Measurements from ENCODE around the gene DLL1.

The DLL1 gene

DNA sequence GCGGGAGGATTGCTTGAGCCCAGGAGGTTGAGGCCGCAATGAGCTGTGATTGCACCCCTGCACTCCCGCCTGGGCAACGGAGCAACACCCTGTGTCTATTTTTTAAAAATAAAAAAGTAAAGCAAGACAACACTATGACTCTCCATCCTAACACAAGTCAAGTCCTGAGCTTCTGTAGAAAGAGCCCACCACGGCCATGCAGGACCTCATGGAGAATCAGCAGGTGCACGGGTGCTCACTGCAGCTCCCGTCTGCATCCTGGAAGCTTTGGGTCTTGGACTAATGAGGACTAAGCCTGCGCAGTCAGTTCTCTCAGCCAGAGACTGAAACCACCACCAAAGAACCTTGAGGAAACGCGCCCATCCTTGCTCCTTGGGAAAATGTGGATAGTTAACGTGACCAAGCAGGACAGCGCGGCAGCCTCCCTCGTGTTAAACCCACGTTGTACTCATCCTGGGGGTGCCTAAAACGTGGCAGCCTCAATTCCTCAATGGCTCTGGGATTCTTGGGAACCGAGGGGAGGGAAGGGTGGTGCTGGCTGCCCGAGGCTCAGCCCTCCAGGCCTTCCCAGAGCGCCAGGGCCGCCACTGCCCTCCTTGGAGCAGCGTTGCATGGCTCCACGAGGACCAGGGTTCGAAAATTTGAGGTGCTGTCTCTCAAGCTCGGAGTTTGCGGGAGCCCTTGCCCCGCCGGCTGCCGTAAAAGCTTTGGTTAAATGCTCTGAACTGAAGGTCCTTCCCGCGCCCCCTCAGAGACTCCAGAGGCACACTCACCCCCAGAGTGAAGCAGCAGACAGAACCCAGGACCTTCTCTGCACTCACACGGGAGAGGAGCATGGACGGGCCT is 29.0 kb downstream of the DLL1 start:
- Histone ChIP-seq H3K9me3 (ENCODE audit: control insufficient read depth, insufficient read depth, low read length) (no peaks in the 10 kb centered on the region), H3K9ac (ENCODE audit: low read depth, low read length) (no peak overlapping the region), H3K36me3 (ENCODE audit: insufficient read depth, low read length) (no peaks in the 10 kb centered on the region), H3K4me1 (ENCODE audit: insufficient read depth, low read length) (no peaks in the 10 kb centered on the region)

DNA sequence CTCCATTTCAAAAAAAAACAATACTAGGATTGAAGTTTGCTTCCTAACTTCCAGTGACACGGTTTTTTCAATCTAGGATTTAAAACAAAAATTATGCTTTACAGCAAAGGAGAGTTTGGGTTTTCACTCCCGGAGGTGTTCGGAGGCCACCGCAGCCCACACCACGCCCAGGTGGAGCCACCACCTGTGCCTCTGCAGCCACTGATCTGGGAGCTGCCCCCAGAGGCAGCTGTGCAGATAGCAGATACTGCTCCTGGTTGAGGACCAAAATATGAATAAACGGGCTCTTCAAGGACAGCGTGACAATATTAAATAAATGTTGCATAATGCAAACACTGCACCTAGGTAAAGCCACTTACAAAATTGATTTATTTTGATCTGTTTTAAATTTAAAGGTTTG is 30.2 kb downstream of the DLL1 start:
- Histone ChIP-seq H3K4me1 (ENCODE audit: insufficient read depth, low read length) (no peaks in the 10 kb centered on the region), H3K9me3 (ENCODE audit: control insufficient read depth, insufficient read depth, low read length) (no peaks in the 10 kb centered on the region), H3K36me3 (ENCODE audit: insufficient read depth, low read length) (no peaks in the 10 kb centered on the region), H3K9ac (ENCODE audit: low read depth, low read length) (no peak overlapping the region)

DNA sequence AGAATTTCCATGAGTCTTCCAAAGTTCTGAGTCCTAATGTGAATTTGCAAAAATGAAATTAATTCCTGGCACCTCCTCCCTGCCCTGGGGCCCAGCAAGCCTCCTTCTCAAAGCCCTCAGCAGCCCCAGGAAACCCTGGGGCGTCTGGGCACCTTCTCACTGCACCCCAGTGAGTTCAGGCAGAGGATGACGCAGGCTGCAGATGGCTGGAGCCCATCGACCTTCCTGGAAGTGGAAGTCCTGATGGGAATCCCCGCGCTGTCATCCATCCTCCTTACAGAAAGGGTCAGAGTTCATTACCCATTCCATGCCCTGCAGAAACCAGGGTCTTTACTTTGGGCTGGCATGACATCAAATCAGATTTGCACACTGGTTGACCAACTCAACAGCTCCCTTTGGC is 31.6 kb downstream of the DLL1 start:
- no peaks in the 10 kb centered on the region for H3K4me1 ChIP-seq (ENCODE audit: insufficient read depth, low read length)
- H3K36me3 ChIP-seq (ENCODE audit: insufficient read depth, low read length), result no peaks in the 10 kb centered on the region
- no peak overlapping the region for H3K9ac ChIP-seq (ENCODE audit: low read depth, low read length)
- no peaks in the 10 kb centered on the region for H3K9me3 ChIP-seq (ENCODE audit: control insufficient read depth, insufficient read depth, low read length)

DNA sequence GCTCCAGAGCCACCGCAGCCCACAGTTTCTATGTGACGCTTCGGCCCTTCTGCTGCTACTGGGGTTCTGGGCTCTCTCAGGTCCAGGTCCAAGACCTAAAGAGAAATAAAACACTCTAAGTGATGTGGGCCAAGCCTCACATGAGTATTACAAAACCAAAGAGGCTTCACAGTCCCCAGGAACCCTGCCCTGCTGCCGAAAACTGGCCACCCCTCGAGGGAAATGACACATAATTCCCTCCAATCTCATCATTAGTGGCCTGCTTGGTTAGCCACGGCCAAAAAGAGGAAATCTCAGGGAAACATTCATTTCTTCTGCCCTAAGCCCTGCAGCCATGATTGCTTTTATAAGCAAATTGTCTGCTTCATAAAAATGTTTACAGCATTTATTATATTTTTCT is 32.5 kb downstream of the DLL1 start:
- no peak overlapping the region for H3K9ac ChIP-seq (ENCODE audit: low read depth, low read length)
- H3K36me3 ChIP-seq (ENCODE audit: insufficient read depth, low read length), result no peaks in the 10 kb centered on the region
- no peaks in the 10 kb centered on the region for H3K4me1 ChIP-seq (ENCODE audit: insufficient read depth, low read length)
- H3K9me3 ChIP-seq (ENCODE audit: control insufficient read depth, insufficient read depth, low read length), result no peaks in the 10 kb centered on the region

DNA sequence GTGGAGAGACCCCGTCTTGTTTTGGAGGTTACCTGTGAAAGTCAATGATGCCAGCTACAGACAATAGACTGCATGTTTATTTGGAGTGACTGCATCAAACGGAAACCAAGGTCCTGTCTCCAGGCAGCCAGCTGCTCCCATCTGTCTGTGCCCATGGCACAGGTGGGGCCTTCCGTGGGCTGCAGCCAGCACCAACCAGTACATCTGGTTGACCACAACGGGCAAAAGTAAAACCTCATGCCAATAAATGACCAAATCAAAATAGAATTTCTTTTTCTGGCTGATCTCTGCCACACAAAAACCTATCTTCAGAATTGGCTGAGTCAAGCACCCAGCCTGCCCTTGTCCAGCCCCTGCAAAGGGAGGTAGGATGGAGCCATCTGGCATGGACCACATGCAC is 33.5 kb downstream of the DLL1 start:
- Histone ChIP-seq H3K36me3 (ENCODE audit: insufficient read depth, low read length) (no peaks in the 10 kb centered on the region), H3K4me1 (ENCODE audit: insufficient read depth, low read length) (no peaks in the 10 kb centered on the region), H3K9me3 (ENCODE audit: control insufficient read depth, insufficient read depth, low read length) (no peaks in the 10 kb centered on the region), H3K9ac (ENCODE audit: low read depth, low read length) (no peak overlapping the region)

DNA sequence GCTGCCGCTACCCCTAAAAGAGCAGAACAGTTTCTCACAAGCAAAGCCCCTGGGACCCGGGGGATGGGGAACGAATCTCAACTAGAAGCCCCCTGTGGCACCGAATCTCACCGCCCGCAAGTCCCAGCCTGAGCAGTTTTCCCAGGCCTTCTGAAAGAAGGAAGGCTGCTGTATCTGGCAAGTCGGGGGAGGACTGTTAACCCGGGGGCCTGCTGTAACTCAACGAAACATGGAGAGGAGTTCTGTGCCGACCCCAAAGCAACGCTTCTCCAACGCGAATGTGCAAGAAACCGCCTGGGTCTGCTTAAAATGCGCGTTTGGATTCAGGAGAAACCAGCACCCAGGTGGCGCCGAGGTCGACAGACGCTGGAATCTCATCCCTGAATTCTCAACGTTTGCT is 34.2 kb downstream of the DLL1 start:
- Histone ChIP-seq H3K9ac (ENCODE audit: low read depth, low read length) (no peak overlapping the region), H3K4me1 (ENCODE audit: insufficient read depth, low read length) (no peaks in the 10 kb centered on the region), H3K36me3 (ENCODE audit: insufficient read depth, low read length) (no peaks in the 10 kb centered on the region), H3K9me3 (ENCODE audit: control insufficient read depth, insufficient read depth, low read length) (no peaks in the 10 kb centered on the region)

DNA sequence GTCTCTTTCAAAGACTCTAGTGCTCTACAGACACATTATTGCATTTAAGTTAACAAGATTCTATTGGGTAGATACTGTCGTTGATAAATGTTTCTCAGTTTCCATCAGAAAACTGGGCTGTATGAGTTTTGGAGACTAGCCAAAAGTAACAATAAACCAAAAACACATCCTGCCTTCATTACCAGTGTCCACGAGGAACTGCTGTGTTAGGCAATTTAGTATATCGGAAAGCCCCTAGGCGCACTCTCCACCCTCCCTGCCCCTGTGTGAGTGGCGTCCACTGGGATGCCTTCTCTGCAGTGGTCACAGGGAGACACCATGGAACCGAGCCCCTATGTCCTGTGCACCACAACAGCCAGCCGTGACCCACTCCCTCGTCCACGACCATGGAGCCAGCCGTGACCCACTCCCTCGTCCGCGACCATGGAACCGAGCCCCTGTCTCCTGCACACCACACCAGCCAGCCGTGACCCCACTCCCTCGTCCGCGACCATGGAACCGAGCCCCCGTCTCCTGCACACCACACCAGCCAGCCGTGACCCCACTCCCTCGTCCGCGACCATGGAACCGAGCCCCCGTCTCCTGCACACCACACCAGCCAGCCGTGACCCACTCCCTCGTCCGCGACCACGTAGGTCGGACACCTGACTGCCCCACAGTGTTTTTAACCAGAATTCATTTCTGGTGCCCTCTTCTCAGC is 35.3 kb downstream of the DLL1 start:
- Histone ChIP-seq H3K4me1 (ENCODE audit: insufficient read depth, low read length) (no peaks in the 10 kb centered on the region), H3K9ac (ENCODE audit: low read depth, low read length) (no peak overlapping the region), H3K9me3 (ENCODE audit: control insufficient read depth, insufficient read depth, low read length) (no peaks in the 10 kb centered on the region)

DNA sequence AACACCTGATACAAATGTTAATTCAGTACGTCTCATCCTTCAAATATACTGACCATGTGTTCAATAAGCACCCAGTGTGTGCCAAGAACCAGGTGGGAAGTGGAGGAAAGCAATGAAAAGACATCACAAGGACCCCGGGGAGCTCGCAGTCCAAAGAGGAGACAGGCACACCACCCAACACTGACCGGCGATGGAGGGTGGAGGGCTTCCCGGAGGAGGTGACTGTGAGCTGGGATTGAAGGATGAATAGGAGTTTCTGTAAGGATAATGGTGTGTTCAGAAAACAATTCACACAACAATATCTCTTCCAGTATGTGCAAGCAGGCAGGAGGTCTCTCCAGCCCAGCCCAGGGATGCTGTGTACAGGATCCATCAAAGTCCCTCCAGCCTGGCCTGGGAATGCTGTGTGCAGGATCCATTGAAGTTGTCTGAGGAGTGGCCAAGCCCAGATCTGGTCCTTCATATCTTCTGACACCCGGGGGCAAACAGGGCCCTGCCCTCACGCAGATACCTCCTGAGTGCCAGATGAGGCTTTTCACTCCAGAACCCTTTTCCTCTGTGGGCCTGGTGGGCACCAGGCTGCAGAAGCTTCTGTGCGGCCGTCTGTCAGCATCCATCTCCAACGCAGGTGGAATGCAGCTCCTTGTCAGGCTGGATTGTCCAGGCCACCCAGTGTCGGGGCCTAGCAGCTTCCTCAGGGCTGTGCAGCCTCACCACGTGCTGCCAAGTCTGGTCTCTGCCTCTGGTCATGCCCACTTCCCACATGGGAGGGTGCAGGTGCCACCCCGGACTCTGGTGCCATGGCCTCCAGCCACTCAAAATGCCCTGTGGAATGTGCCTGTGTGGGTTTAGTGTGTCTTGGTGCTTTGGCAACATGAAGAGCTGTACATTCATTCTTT is 36.3 kb downstream of the DLL1 start:
- Histone ChIP-seq H3K9ac (ENCODE audit: low read depth, low read length) (no peak overlapping the region), H3K9me3 (ENCODE audit: control insufficient read depth, insufficient read depth, low read length) (no peaks in the 10 kb centered on the region), H3K36me3 (ENCODE audit: insufficient read depth, low read length) (no peaks in the 10 kb centered on the region), H3K4me1 (ENCODE audit: insufficient read depth, low read length) (no peaks in the 10 kb centered on the region)

More for the DNA sequence above, 35.3 kb downstream of the DLL1 start:
- H3K36me3 ChIP-seq (ENCODE audit: insufficient read depth, low read length), result no peaks in the 10 kb centered on the region

DNA sequence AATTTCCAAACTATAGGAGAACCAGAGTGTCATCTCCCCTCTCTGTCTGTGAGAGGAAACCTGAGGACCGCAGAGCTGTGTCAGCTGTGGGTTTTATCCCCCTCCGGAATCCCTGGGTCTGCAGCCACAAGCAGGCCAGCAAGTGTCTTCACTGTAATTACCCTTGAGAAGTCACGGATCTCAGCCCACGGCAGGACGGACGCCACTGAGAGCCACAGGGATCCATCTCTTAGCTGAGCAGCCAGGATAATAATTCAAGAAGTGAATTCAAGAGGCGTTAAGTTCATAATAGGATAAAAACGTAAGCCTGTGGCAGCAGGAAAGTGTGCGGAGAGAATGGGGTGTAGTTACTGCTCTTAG is 37.0 kb downstream of the DLL1 start:
- Histone ChIP-seq H3K4me1 (ENCODE audit: insufficient read depth, low read length) (no peaks in the 10 kb centered on the region), H3K9me3 (ENCODE audit: control insufficient read depth, insufficient read depth, low read length) (no peaks in the 10 kb centered on the region), H3K36me3 (ENCODE audit: insufficient read depth, low read length) (no peaks in the 10 kb centered on the region), H3K9ac (ENCODE audit: low read depth, low read length) (no peak overlapping the region)

DNA sequence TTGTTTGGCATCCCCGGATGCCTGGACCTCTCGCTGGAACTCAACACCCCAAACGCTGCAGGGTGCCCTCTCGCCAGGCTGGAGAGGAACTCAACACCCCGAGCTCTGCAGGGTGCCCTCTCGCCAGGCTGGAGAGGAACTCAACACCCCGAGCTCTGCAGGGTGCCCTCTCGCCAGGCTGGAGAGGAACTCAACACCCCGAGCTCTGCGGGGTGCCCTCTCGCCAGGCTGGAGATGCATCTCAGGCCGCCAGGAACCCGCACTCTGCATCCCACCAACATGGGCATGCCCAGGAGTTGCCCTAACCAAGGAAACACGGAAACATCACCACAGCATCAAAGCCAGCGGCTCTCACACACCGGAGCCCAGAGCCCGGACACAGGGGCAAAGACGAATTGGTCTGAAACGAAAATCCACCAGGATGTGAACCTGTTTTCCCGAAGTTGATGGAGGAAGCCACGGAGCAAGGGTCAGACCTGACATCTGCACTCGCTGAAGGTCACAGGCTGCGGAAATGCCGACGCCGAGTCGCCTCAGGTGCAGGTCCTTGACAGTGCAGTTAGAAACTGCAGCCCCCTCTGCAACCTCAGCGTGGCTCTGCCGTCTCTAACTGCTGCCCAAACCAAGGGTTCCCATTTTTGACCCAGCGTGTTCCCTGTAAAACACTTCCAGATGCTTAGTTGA is 37.5 kb downstream of the DLL1 start:
- H3K9ac ChIP-seq (ENCODE audit: low read depth, low read length), result no peak overlapping the region
- H3K9me3 ChIP-seq (ENCODE audit: control insufficient read depth, insufficient read depth, low read length), result no peaks in the 10 kb centered on the region
- no peaks in the 10 kb centered on the region for H3K4me1 ChIP-seq (ENCODE audit: insufficient read depth, low read length)
- no peaks in the 10 kb centered on the region for H3K36me3 ChIP-seq (ENCODE audit: insufficient read depth, low read length)

DNA sequence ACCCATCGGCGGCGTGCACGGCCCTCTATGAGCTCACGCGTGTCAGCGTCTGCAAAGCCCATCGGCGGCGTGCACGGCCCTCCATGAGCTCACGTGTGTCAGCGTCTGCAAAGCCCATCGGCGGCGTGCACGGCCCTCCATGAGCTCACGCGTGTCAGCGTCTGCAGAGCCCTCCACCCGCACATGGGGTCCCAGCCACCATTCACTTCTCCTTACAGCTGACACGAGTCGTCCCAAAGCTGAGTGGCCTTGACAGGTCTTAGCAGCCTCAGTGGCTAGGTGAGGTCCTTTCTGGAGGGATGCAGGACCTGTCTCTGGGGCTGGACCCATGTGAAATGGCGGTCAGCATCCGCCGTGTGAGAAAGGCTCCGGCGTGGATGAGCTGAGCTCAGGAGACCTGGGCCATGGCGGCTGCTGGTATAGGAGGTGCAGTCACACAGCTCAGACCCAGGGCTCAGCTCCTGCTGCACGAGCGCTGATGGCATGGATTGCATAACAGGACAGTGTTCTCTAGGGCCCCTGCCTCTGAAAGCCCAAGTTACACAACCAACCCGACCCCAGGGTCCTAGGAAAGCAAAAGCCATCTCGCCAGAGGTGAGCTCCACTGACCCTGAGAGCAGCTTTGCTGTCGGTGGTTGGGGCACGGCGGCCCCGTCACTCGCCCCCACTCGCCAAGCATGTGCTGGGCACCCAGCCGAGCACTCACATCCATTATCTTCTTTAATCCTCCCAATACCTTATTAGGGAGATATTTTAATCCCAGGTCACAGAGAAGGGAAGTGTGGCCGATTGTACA is 38.9 kb downstream of the DLL1 start:
- Histone ChIP-seq H3K9me3 (ENCODE audit: control insufficient read depth, insufficient read depth, low read length) (no peaks in the 10 kb centered on the region), H3K9ac (ENCODE audit: low read depth, low read length) (no peak overlapping the region), H3K36me3 (ENCODE audit: insufficient read depth, low read length) (no peaks in the 10 kb centered on the region), H3K4me1 (ENCODE audit: insufficient read depth, low read length) (no peaks in the 10 kb centered on the region)

DNA sequence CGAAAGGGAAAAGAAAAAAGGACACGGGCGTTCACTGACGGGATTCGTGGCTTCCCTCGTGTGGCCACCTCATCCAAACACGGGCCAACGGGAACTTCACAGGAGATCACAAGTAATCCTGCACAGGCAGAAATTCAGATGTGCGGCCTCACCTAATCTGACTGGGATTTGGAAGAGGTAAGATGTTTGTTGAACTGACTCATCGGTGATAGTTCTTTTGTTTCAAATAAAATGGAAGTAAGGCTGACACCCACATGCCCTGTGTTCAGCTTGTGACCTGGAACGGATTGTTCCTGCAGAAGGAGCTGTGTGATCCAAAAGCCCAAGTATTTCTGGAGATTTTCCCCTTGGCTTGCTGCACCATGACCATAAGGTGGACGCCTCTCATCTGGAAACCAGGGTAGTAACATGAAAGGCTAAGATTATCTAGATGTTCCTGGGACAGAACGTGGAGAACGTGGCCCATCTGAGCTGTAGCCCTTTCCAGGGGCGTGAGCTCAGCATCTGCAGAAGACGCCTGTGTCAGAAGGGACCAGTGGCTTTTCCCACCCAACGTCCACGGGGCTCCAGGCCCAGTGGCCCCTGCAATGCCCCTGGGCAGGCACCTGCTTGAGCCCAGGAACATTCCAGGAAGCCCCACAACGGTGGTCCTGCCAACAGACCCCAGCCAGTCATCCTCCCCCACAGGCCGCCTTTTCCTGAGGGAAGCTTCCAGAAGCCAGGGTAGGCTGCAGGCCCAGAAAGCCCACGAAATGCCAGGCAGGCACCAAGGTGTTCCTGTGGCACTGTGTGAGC is 39.7 kb downstream of the DLL1 start:
- H3K9me3 ChIP-seq (ENCODE audit: control insufficient read depth, insufficient read depth, low read length), result no peaks in the 10 kb centered on the region
- no peaks in the 10 kb centered on the region for H3K4me1 ChIP-seq (ENCODE audit: insufficient read depth, low read length)
- H3K9ac ChIP-seq (ENCODE audit: low read depth, low read length), result no peak overlapping the region
- H3K36me3 ChIP-seq (ENCODE audit: insufficient read depth, low read length), result no peaks in the 10 kb centered on the region

DNA sequence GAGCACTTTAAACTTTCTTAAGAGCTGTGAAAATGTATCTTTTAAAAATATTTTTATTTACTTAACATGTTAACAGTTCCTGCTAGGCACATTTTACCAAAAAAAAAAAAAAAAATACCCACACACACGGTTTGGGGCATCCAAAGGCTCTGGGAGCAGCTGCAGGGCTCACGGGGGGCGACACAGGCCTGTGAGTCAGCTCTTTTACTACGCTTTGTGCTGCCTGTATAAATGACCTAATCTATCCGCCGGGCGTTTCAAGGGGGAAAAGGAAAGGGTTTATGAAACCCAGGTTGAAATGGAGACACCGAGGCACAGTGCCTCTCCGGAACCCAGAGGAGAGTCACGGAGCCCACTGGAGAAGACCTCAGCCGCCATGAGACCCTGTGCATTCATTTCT is 40.4 kb downstream of the DLL1 start:
- Histone ChIP-seq H3K9me3 (ENCODE audit: control insufficient read depth, insufficient read depth, low read length) (no peaks in the 10 kb centered on the region), H3K9ac (ENCODE audit: low read depth, low read length) (no peak overlapping the region), H3K36me3 (ENCODE audit: insufficient read depth, low read length) (no peaks in the 10 kb centered on the region), H3K4me1 (ENCODE audit: insufficient read depth, low read length) (no peaks in the 10 kb centered on the region)
